HG02885 (cell line): Measurements from ENCODE around the gene GLRX5.
"Not testable (repeated sequence)": the region's sequence is repeated elsewhere in the genome, so short reads cannot be mapped to it uniquely, and the experiment has no call there.

Source experiments
- ATAC-seq: cut with Tn5 transposase; IDR thresholded peaks from one replicate; pipeline ENCODE4 v1.9.1; 2021; ENCODE audit warnings: mild to moderate bottlenecking; ENCODE audit not compliant: unreplicated experiment, poor library complexity

The GLRX5 gene

DNA sequence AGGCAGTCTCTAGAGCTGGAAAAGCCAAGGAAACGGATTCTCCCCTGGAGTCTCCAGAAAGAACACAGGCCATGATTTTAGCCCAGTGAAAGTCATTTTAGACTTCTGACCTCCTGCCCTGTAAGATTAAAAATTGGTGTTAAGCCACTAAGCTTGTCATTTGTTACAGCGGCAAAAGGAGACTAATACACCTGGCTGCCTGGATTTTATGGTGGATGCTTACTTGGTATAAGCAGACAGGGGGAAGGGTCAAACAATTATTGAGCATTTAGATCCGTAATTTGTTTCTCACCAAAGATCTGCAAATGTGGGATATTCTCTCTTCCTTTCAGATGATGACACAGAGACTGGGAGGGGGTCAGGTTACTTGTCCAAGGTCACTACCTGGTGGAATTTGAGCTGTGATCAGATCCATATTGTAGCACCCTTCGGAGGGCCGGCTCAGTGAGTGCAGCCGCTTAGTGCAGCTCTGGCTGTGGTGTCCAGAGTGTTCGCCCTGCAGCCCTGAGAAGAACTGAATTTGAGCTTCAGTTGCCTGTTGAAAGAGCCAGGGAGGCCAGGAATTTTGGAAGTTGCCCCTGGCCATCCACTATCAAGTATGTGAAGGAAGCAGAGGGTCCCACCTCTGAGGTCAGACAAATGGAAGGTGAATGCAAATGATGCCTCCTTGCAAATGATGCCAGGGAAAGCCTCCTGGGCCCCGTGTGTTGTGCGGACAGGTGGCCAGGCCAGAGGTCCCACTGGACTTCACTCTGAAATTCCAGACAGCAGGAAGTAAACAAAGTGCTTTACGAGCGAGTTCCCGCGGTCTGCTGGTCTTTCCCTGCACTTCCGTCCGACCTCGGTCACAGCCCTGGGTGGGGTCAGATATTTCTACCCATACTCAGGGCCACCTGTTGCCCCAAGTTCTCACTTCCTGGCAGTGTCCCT, 15.1 kb downstream of the GLRX5 start:
- no peak for ATAC-seq

- ATAC-seq = no peak
Measured at GRCh38 chr14:95551435-95551834, 16.6 kb downstream of the GLRX5 start.

GRCh38 chr14:95553141-95553540, 18.3 kb downstream of the GLRX5 start:
- no peak for ATAC-seq

DNA sequence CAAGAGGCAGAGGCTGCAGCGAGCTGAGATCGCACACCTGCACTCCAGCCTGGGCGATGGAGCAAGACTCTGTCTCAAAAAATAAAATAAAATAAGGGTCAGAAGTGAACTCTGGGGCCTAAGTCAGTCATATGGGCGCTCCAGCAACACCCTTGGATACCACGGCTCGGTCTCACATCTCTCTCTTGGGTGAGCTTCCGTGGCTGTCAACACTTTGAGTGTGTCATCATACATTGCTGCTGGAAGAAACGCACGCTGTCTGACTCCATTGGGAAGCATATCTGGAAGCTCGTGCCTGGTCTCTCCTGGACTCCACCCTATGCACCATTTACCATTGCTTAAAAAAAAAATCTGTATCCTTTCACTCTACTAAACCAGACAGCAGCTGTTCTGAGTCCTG, 20.2 kb downstream of the GLRX5 start:
- ATAC-seq = no peak

DNA sequence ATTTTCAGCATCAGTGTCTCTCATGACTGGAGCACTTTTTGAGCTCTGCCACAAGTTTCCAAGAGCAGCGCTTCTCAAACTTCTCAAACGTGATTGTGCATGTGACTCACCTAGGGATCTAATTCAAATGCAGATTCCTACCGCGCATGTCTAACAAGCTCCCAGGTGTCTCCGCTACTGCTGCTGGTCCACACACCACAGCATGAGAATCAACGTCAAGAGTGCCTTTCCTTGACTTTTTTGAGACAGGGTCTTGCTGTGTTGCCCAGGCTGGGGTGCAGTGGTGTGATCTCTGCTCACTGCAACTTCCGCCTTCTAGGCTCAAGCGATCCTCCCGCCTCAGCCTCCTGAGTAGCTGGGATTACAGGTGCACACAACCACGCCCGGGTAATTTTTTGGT, 22.4 kb downstream of the GLRX5 start:
- ATAC-seq = no peak

DNA sequence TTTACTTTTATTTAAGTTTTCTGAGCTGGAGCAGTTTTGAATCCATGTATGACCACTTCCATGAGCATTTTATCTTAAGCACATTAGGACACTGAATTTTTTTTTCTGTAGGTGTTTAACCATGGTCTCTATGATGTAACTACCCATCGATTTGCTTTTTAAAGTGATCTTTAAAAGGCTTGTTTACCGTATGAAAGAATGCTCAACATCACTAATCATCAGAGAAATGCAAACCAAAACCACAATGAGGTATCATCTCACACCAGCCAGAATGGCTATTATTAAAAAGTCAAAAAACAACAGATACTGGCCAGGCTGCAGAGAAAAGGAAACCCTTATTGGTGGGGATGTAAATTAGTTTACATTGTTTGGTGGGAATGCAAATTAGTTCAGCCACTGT, 23.0 kb downstream of the GLRX5 start:
- ATAC-seq = no peak

- ATAC-seq = no peak
Measured at GRCh38 chr14:95559203-95559602, 24.4 kb downstream of the GLRX5 start.

DNA sequence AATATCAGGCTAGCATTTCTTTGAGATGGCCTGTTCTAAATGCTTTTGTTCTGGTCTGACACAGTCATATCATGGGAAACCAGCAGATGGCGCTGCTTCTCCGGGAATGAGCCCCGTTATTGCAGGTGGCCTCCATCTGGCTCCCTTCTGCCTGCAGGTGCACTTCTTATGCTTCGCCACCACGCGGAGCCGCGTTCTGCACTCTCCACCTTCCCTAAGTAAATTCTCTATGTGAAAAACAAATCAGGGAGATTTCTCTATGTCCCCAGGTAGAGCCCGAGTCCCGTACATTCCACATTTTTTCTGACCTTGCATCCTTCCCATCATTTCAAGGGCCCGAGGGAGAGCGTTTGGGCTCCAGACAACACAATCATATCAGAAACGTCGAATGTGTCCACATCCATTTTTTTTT, 26.2 kb downstream of the GLRX5 start:
- peak; percentile 95 for ATAC-seq

GRCh38 chr14:95562892-95563685, 28.2 kb downstream of the GLRX5 start:
- no peak for ATAC-seq

- ATAC-seq = no peak
Measured at GRCh38 chr14:95564060-95564459, 29.2 kb downstream of the GLRX5 start.

GRCh38 chr14:95569440-95569839, 34.6 kb downstream of the GLRX5 start:
- no peak for ATAC-seq

DNA sequence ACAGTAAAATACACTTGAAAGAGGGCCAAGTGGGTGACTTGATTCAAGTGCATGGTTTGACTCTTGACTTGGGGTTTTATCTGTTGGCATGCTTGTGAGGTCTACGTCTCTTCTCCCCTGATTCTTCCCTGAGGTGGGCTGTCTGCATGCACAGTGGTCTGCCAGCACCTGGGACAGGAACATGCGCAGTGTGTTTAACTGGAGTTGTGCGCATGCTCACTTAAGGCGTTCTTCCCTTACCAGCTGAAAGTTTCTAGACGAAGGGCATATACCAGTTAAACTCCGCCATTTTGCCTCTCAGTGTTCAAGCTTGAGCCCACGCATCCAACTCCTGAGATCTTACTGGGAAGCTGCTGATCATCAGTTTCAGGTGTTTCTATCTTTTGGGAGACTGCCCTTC, 38.5 kb downstream of the GLRX5 start:
- ATAC-seq = no peak

- no peak for ATAC-seq
Measured at GRCh38 chr14:95575840-95576473, 41.1 kb downstream of the GLRX5 start.

DNA sequence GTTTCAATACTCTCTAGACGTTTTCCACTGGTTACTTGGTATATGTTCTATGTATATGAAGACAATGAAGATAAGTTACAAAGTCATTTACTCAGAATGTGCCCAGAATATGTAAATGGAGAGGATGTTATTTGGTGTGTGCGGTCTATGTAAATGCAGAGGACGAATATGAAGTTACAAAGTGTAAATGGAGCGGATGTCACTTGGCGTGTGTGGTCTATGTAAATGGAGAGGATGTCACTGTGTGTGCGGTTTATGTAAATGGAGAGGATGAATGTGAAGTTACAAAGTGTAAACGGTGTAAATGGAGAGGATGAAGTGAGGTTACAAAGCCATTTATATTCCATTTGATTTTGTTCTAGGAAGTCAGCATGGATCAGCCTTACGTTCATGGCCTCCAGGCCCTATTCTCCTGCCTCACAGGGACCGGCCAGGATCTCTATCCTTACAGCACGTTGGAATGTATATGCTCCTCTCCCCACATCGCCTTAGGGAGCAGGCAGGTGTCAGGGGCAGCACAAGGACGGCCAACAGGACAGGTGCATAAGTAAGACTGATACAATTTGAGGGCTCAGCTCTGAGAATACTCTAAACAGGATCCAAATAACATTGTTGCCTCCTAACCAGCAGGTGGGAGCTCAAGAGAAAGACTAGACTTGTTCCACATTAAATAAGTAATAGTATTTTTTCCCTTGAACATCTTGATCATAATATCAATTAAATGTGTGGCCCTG, 42.4 kb downstream of the GLRX5 start:
- peak; percentile 99 for ATAC-seq

DNA sequence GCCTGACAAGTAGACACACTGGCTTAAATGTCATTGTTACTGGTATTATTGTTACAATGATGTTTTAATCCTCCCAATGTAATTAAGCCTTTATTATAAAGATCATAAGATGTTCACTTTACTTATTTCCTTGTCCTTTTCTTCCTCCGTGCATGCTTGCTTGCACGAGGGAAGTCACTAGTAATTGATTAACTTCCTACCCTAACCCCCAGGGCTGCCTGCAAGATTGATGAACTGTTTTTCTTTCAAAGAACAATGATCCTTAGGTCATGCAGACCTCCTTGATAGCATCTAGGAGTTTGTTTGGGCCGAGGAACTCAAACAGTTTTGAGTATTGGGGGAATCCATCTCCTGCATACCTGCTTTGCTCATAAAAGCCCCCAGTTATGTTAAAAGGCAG, 43.0 kb downstream of the GLRX5 start:
- no peak for ATAC-seq

DNA sequence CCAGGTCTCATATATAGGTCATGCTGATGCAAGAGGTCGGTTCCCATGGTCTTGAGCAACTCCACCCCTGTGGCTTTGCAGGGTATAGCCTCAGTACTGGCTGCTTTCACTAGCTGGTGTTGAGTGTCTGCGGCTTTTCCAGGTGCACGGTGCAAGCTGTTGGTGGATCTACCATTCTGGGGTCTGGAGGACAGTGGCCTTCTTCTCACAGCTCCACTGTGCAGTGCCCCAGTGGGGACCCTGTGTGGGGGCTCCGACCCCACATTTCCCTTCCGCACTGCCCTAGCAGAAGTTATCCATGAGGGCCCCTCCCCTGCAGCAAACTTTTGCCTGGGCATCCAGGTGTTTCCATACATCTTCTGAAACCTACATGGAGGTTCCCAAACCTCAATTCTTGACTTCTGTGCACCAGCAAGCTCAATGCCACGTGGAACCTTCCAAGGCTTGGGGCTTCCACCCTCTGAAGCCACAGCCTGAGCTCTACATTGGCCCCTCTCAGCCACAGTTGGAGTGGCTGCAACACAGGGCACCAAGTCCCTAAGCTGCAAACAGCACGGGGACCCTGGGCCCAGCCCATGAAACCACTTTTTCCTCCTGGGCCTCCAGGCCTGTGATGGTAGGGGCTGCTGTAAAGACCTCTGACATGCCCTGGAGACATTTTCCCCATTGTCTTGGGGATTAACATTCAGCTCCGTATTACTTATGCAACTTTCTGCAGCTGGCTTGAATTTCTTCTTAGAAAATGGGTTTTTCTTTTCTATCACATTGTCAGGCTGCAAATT, 49.2 kb downstream of the GLRX5 start:
- not testable (repeated sequence) for ATAC-seq

GRCh38 chr14:95585953-95586620, 51.2 kb downstream of the GLRX5 start:
- no peak for ATAC-seq

- ATAC-seq = not testable (repeated sequence)
Measured at GRCh38 chr14:95591182-95591581, 56.3 kb downstream of the GLRX5 start.
